Measurements from ENCODE around the gene SLC19A1. TPM values are rescaled to one million over a fixed set of nuclear protein-coding genes. Genes with fewer than 3 reads are reported as not detected.

The SLC19A1 gene
- polyA plus RNA-seq, 1 of the 3 experiments (the other 2 are of a cell fraction), result 15.0 TPM

DNA sequence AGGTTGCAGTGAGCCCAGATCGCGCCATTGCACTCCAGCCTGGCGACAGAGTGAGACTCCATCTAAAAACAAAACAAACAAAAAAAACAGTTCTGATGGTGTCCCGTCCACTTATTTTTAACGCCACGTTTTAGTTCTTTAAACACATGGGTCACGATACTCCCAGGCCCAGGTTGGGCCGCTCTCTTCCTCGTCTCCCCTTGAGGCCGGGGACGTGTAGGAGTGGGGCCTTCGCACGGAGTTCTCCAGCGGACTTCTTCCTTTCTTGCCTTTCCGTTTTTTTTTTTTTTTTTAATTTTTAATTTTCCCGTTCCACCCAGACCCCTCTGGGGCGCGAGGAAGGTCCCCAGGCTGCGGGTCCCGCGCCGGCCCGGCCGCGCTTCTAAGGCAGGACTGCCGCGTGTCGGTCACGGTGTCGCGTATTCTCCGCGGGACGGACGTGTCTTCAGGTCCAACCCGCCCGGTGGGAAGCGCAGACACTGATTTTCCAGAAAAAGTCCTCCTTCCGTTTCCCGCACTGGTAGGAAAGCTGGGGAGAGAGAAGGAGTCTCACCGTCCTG lies 47.5 kb upstream of the SLC19A1 start:
- ChIA-PET POLR2A (no interaction called here), CTCF (interaction anchor here (0.7 to 1.3 kb wide), 3 partner anchors 18 to 231 kb away, joined by 3 read pairs; no protein-coding TSS in a partner anchor)
- H3F3A ChIP-seq (replicated peaks; ENCODE audit: insufficient read depth), result no peaks in the 10 kb centered on the region
- H3K9me2 ChIP-seq, result no peaks in the 10 kb centered on the region
- no peaks in the 10 kb centered on the region for H4K20me1 ChIP-seq (ENCODE audit: insufficient read depth)
- no peak for TF ChIP-seq CHD2 (IDR thresholded peaks at IDR 0.05; ENCODE audit: low read length, partially characterized antibody)
- no peak for TF ChIP-seq POLR2AphosphoS5 (IDR thresholded peaks at IDR 0.05; ENCODE audit: low read depth, low read length)
- TF ChIP-seq, protein P1, sequence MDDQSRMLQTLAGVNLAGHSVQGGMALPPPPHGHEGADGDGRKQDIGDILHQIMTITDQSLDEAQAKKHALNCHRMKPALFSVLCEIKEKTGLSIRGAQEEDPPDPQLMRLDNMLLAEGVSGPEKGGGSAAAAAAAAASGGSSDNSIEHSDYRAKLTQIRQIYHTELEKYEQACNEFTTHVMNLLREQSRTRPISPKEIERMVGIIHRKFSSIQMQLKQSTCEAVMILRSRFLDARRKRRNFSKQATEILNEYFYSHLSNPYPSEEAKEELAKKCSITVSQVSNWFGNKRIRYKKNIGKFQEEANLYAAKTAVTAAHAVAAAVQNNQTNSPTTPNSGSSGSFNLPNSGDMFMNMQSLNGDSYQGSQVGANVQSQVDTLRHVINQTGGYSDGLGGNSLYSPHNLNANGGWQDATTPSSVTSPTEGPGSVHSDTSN (IDR thresholded peaks at IDR 0.05), result no peak
- TF ChIP-seq GABPA (IDR thresholded peaks at IDR 0.05; ENCODE audit: low read depth), result no peak
- TF ChIP-seq RFX5 (IDR thresholded peaks at IDR 0.05; ENCODE audit: low read length), result no peak
- TF ChIP-seq GATA2 (CRISPR knock-in tag; IDR thresholded peaks at IDR 0.05), result no peak
- peaks cover 0 to 6% of the 10 kb centered on the region in 2 experiments; a peak in 1 of 4 replicates for H3K4me1 ChIP-seq (ENCODE audit: control insufficient read depth in 1 of 2, insufficient read depth in 2 of 2, low read depth in 1 of 2, low read length in 1 of 2)
- H2AFZ ChIP-seq (ENCODE audit: low read depth), result no peak overlapping the region
- H3K9me3 ChIP-seq, result peaks cover 7% of the 10 kb centered on the region
- no peak overlapping the region for H3K4me3 ChIP-seq (ENCODE audit: low read depth in 2 of 2, low read length in 1 of 2)
- no peak overlapping the region for H3K27ac ChIP-seq (ENCODE audit: low read depth in 2 of 2, low read length in 1 of 2)
- no peaks in the 10 kb centered on the region for H3K36me3 ChIP-seq (replicated peaks in 1 of 2; ENCODE audit: control insufficient read depth in 1 of 2, insufficient read depth in 2 of 2, low read length in 1 of 2)
- no peaks in the 10 kb centered on the region for H3K27me3 ChIP-seq (ENCODE audit: insufficient read depth)
- 94% methylated on average over 41 of the region's 41 CpGs for WGBS (ENCODE audit: low lambda C conversion rate)
- DNase-seq, result no peak
- no peak overlapping the region for H3K9ac ChIP-seq
- H3K79me2 ChIP-seq (ENCODE audit: insufficient read depth), result no peaks in the 10 kb centered on the region
- no peak overlapping the region for H3K4me2 ChIP-seq

DNA sequence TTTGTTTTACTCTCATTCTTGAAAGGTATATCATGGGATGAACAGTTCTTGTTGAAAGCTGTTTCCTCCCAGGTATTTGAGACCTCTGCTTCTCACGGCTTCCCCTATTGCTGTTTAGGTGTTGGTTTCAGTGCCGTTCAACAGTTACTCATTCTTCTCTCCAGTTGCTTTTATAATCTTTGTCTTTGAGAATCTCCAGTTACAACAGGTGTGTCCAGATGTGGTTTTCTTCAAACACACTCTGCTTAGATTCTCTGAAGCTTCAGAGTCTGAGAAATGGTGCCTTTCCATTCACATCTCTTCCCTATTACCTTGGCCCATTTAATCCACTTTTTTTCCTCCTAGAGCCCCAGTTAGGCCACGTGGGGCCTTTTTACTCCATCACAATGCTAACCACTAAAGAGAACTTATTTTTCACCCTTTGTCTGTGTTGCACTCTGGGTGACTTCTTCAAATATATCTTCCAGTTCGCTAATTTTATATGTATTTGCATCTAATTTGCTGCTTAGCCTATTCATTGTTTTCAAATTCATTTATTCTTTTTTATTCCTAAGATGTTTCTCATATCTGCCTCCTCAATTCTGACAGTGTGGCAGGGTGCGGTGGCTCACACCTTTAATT lies 46.7 kb upstream of the SLC19A1 start:
- H2AFZ ChIP-seq (ENCODE audit: low read depth), result no peak overlapping the region
- no peak overlapping the region for H3K27ac ChIP-seq (ENCODE audit: low read depth in 2 of 2, low read length in 1 of 2)
- H3K4me1 ChIP-seq (ENCODE audit: control insufficient read depth in 1 of 2, insufficient read depth in 2 of 2, low read depth in 1 of 2, low read length in 1 of 2), result peaks cover 0 to 6% of the 10 kb centered on the region in 2 experiments; a peak in 1 of 4 replicates
- no peak for TF ChIP-seq CHD2 (IDR thresholded peaks at IDR 0.05; ENCODE audit: low read length, partially characterized antibody)
- TF ChIP-seq, protein P2, sequence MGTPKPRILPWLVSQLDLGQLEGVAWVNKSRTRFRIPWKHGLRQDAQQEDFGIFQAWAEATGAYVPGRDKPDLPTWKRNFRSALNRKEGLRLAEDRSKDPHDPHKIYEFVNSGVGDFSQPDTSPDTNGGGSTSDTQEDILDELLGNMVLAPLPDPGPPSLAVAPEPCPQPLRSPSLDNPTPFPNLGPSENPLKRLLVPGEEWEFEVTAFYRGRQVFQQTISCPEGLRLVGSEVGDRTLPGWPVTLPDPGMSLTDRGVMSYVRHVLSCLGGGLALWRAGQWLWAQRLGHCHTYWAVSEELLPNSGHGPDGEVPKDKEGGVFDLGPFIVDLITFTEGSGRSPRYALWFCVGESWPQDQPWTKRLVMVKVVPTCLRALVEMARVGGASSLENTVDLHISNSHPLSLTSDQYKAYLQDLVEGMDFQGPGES (IDR thresholded peaks at IDR 0.05; ENCODE audit: low read depth, low read length), result no peak
- TF ChIP-seq, protein P3, sequence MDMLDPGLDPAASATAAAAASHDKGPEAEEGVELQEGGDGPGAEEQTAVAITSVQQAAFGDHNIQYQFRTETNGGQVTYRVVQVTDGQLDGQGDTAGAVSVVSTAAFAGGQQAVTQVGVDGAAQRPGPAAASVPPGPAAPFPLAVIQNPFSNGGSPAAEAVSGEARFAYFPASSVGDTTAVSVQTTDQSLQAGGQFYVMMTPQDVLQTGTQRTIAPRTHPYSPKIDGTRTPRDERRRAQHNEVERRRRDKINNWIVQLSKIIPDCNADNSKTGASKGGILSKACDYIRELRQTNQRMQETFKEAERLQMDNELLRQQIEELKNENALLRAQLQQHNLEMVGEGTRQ (IDR thresholded peaks at IDR 0.05; ENCODE audit: borderline replicate concordance, low read depth, low read length), result no peak
- TF ChIP-seq RFX5 (IDR thresholded peaks at IDR 0.05; ENCODE audit: low read length), result no peak
- no peak for TF ChIP-seq NFIC (IDR thresholded peaks at IDR 0.05; ENCODE audit: borderline replicate concordance)
- no peak for TF ChIP-seq SMC3 (IDR thresholded peaks at IDR 0.05; ENCODE audit: low read depth, low read length)
- TF ChIP-seq, protein P4, sequence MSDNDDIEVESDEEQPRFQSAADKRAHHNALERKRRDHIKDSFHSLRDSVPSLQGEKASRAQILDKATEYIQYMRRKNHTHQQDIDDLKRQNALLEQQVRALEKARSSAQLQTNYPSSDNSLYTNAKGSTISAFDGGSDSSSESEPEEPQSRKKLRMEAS (IDR thresholded peaks at IDR 0.05; ENCODE audit: low read depth), result no peak
- no peak for TF ChIP-seq SIN3A (IDR thresholded peaks at IDR 0.05; ENCODE audit: borderline replicate concordance, low read depth, low read length)
- TF ChIP-seq FOXJ3 (CRISPR knock-in tag; IDR thresholded peaks at IDR 0.05), result no peak
- peaks cover 7% of the 10 kb centered on the region for H3K9me3 ChIP-seq
- H4K20me1 ChIP-seq (ENCODE audit: insufficient read depth), result no peaks in the 10 kb centered on the region
- no peaks in the 10 kb centered on the region for H3F3A ChIP-seq (replicated peaks; ENCODE audit: insufficient read depth)
- H3K36me3 ChIP-seq (replicated peaks in 1 of 2; ENCODE audit: control insufficient read depth in 1 of 2, insufficient read depth in 2 of 2, low read length in 1 of 2), result no peaks in the 10 kb centered on the region
- ChIA-PET POLR2A (no interaction called here), CTCF (interaction anchor here (1.1 to 1.5 kb wide), 3 partner anchors 15 to 33 kb away, joined by 3 to 7 read pairs (median 4); no protein-coding TSS in a partner anchor)
- 79% methylated on average over 5 of the region's 5 CpGs for WGBS (ENCODE audit: low lambda C conversion rate)
- no peaks in the 10 kb centered on the region for H3K27me3 ChIP-seq (ENCODE audit: insufficient read depth)
- H3K4me3 ChIP-seq (ENCODE audit: low read depth in 2 of 2, low read length in 1 of 2), result no peak overlapping the region
- H3K4me2 ChIP-seq, result no peak overlapping the region
- H3K79me2 ChIP-seq (ENCODE audit: insufficient read depth), result no peaks in the 10 kb centered on the region
- H3K9me2 ChIP-seq, result no peaks in the 10 kb centered on the region
- no peak overlapping the region for H3K9ac ChIP-seq
- no peak for DNase-seq

Data from SK-N-SH (cell line).